Fibroblast of lung (primary cell): ENCODE data around the gene DHODH. TPM values are rescaled to one million over a fixed set of nuclear protein-coding genes. Genes with fewer than 3 reads are reported as not detected.

ENCODE experiments used
- DNase-seq, 2 donors: peaks; one replicate each; pipeline versions ENCODE4 v3.0.0 to v3.0.0-alpha.2; 2010; ENCODE audit warnings: low read depth in 2 of 2
- H2AFZ ChIP-seq: 2 replicates; pipeline ENCODE4 v1.5.1; 2012; ENCODE audit warnings: low read length, control low read depth, inconsistent platforms
- H3K27ac ChIP-seq: 2 replicates; pipeline ENCODE4 v1.5.1; 2011; ENCODE audit warnings: low read length, control low read depth; ENCODE audit not compliant: insufficient read depth
- H3K27me3 ChIP-seq: 2 replicates; pipeline ENCODE4 v1.5.1; 2011; ENCODE audit warnings: mild to moderate bottlenecking, low read length; ENCODE audit not compliant: control insufficient read depth, insufficient read depth
- H3K36me3 ChIP-seq: 2 replicates; pipeline ENCODE4 v1.5.1; 2011; ENCODE audit warnings: low read length; ENCODE audit not compliant: control insufficient read depth, insufficient read depth
- H3K4me1 ChIP-seq: 2 replicates; pipeline ENCODE4 v1.5.1; 2011; ENCODE audit warnings: low read length; ENCODE audit not compliant: control insufficient read depth, insufficient read depth; ENCODE audit errors: extremely low read depth
- H3K4me2 ChIP-seq: 2 replicates; pipeline ENCODE4 v1.5.1; 2011; ENCODE audit warnings: low read length, control low read depth; ENCODE audit not compliant: insufficient read depth; ENCODE audit errors: extremely low read depth
- H3K4me3 ChIP-seq, 4 experiments: fragments of 200-600 bp in 1 of 4; sonication (generic) in 1 of 4; replicated peaks in 1 of 4; 2 replicates each; pipeline ENCODE4 v1.5.1; 2011 to 2016; ENCODE audit warnings: low read length in 4 of 4, low read depth in 3 of 4, mild to moderate bottlenecking in 3 of 4, control low read depth in 2 of 4, inconsistent platforms in 1 of 4, mixed read lengths in 1 of 4; ENCODE audit not compliant: insufficient read depth in 1 of 4; ENCODE audit errors: control extremely low read depth in 1 of 4
- H3K79me2 ChIP-seq: 2 replicates; pipeline ENCODE4 v1.5.1; 2012; ENCODE audit warnings: mild to moderate bottlenecking, low read length, inconsistent platforms; ENCODE audit not compliant: control insufficient read depth, insufficient read depth
- H3K9ac ChIP-seq: 2 replicates; pipeline ENCODE4 v1.5.1; 2011; ENCODE audit warnings: mild to moderate bottlenecking, low read length, control low read depth; ENCODE audit not compliant: insufficient read depth
- H3K9me3 ChIP-seq: 2 replicates; pipeline ENCODE4 v1.5.1; 2012; ENCODE audit warnings: low read depth, low read length; ENCODE audit not compliant: control insufficient read depth, insufficient read depth
- H4K20me1 ChIP-seq: 2 replicates; pipeline ENCODE4 v1.5.1; 2011; ENCODE audit warnings: low read length; ENCODE audit not compliant: control insufficient read depth, insufficient read depth; ENCODE audit errors: extremely low read depth
- CTCF ChIP-seq, 2 donors: IDR thresholded peaks in 1 of 2; conservative IDR thresholded peaks in 1 of 2; 1 replicate in 1 of 2; 2 replicates in 1 of 2; pipeline ENCODE4 v1.5.1; 2011 to 2012; ENCODE audit warnings: low read length in 2 of 2, control low read depth in 1 of 2, inconsistent platforms in 1 of 2, low read depth in 1 of 2, mild to moderate bottlenecking in 1 of 2
- EZH2 ChIP-seq: IDR thresholded peaks from 2 replicates; pipeline ENCODE4 v1.5.1; 2012; ENCODE audit warnings: low read length, control low read depth, mild to moderate bottlenecking; ENCODE audit errors: missing control alignments
- polyA plus RNA-seq, 2 donors: library from polyadenylated mRNA; depleted of rRNA in 1 of 2; stranded (reverse) in 1 of 2; unstranded in 1 of 2; fragments of >200 nt; gene quantifications; 2 replicates each; pipeline ENCODE4 v1.2.1, GENCODE V29; 2011 to 2012; ENCODE audit warnings: missing spikeins in 1 of 2
- total RNA-seq: library from RNA; depleted of rRNA; stranded (reverse); fragments of >200 nt; gene quantifications from 2 replicates; pipeline ENCODE4 v1.2.1, GENCODE V29; 2014

DHODH gene
- total and polyA plus RNA-seq, 2 donors (not counting 1 experiment from before 2014, with no cell fraction given) = 3.0 TPM

GRCh38 chr16:72027669-72028378 is 19.3 kb downstream of the DHODH start:
- Histone ChIP-seq H3K36me3 (peaks cover 3% of the 10 kb centered on the region), H3K4me3 (no peak overlapping the region), H3K9me3 (no peaks in the 10 kb centered on the region), H3K4me1 (no peaks in the 10 kb centered on the region), H3K4me2 (no peak overlapping the region), H3K27ac (no peak overlapping the region), H3K79me2 (no peaks in the 10 kb centered on the region), H3K9ac (no peak overlapping the region), H4K20me1 (no peaks in the 10 kb centered on the region), H3K27me3 (no peaks in the 10 kb centered on the region), H2AFZ (no peak overlapping the region)
- no peak for TF ChIP-seq CTCF (conservative IDR thresholded peaks at IDR 0.05 in 1 of 2, IDR thresholded peaks at IDR 0.05 in 1 of 2; ENCODE audit: low read depth in 1 of 2, low read length in 2 of 2)
- TF ChIP-seq EZH2 = no peak
- DNase-seq = no peak

- no peak overlapping the region for H3K4me3 ChIP-seq
- no peak overlapping the region for H2AFZ ChIP-seq
- no peaks in the 10 kb centered on the region for H3K36me3 ChIP-seq
- no peaks in the 10 kb centered on the region for H3K9me3 ChIP-seq
- no peaks in the 10 kb centered on the region for H3K79me2 ChIP-seq
- H3K4me1 ChIP-seq = no peaks in the 10 kb centered on the region
- no peak for DNase-seq
- H4K20me1 ChIP-seq = no peaks in the 10 kb centered on the region
- H3K27me3 ChIP-seq = no peaks in the 10 kb centered on the region
- H3K27ac ChIP-seq = no peak overlapping the region
- H3K4me2 ChIP-seq = no peak overlapping the region
- no peak overlapping the region for H3K9ac ChIP-seq
- TF ChIP-seq CTCF (conservative IDR thresholded peaks at IDR 0.05 in 1 of 2, IDR thresholded peaks at IDR 0.05 in 1 of 2; ENCODE audit: low read depth in 1 of 2, low read length in 2 of 2) (no peak), EZH2 (no peak)
Measured at GRCh38 chr16:72029567-72030271, 21.2 kb downstream of the DHODH start.

DNA sequence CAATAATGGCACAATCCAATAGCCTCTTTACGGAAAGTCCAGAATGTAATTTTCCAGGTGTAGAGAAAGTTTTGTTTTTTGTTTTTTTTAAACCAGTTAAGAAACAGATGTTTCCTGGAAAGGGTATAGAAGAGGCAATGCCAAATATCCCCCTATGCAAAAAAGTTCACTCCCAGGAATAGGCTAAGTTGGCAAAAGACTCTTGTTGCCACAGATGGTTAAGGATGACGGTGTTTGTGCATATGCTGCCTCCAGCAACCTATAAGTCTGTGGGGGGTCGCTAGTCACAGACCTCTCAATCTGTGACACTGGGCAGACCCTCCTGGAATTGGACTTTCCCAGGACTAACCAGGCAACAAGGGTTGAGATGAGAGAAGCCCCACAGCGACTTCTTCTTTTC is 24.9 kb downstream of the DHODH start:
- Histone ChIP-seq H2AFZ (no peak overlapping the region), H3K4me2 (no peak overlapping the region), H3K9me3 (no peaks in the 10 kb centered on the region), H3K27me3 (no peaks in the 10 kb centered on the region), H3K79me2 (no peaks in the 10 kb centered on the region), H3K36me3 (no peaks in the 10 kb centered on the region), H3K4me1 (no peaks in the 10 kb centered on the region), H3K9ac (no peak overlapping the region), H3K27ac (no peak overlapping the region), H4K20me1 (no peaks in the 10 kb centered on the region), H3K4me3 (no peak overlapping the region)
- TF ChIP-seq EZH2 = no peak
- TF ChIP-seq CTCF (conservative IDR thresholded peaks at IDR 0.05 in 1 of 2, IDR thresholded peaks at IDR 0.05 in 1 of 2; ENCODE audit: low read depth in 1 of 2, low read length in 2 of 2) = no peak
- DNase-seq = no peak
